NCI-H1105 treated with DMSO at 0.1 percent for 48 hours (cell line): Measurements from ENCODE around the gene BBOX1.
"Not testable (repeated sequence)": the region's sequence is repeated elsewhere in the genome, so short reads cannot be mapped to it uniquely, and the experiment has no call there.

Source experiments
- DNase-seq: peaks from one replicate; lab custom pipeline; 2025; lab: John Stamatoyannopoulos, UW

BBOX1 gene, protein sequence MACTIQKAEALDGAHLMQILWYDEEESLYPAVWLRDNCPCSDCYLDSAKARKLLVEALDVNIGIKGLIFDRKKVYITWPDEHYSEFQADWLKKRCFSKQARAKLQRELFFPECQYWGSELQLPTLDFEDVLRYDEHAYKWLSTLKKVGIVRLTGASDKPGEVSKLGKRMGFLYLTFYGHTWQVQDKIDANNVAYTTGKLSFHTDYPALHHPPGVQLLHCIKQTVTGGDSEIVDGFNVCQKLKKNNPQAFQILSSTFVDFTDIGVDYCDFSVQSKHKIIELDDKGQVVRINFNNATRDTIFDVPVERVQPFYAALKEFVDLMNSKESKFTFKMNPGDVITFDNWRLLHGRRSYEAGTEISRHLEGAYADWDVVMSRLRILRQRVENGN

DNA sequence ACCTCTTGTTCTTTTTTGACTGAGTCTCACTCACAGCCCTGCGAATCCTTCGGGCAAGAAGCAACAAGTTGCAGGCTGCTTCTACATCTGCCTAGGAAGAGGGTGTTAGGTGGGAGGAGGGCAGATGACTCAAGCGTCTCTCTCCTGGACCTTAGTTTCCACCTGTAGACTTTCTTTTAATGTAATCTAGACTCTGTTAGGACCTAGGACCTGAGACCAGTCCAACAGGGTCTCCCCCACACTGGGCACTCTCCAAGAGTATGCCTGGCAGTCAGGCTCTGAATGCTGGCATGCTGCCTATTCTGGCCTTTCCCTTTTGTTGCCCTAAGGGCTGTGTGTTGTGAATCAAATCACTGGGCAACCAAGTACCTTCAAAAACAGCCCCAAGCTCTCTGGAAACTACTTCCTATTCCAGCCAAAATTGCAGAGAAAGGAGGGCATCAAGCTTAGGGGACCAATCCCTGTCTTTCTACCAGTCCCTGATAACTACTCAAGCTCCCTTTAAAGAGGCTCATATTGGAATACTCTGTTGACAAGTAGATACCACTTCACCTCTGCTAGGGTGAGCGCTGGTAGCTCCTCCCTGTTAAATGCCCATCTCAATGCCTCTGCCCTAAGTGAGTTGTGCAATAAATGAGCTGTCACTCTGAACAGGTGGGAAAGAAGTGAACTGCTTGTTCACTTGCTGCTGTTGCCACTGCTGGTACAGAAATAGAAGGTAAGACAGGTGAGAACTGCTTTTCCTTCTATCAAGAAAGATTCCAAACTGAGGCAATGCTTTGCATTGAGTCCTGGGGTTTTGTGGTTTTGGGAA lies at the start of gene BBOX1:
Gene BBOX1, plus strand, starts transcription at position 514 of the 814 bp plus-strand sequence. CDS start 14,616 bp downstream, outside the sequence.
- peak; percentile 62 for DNase-seq

DNA sequence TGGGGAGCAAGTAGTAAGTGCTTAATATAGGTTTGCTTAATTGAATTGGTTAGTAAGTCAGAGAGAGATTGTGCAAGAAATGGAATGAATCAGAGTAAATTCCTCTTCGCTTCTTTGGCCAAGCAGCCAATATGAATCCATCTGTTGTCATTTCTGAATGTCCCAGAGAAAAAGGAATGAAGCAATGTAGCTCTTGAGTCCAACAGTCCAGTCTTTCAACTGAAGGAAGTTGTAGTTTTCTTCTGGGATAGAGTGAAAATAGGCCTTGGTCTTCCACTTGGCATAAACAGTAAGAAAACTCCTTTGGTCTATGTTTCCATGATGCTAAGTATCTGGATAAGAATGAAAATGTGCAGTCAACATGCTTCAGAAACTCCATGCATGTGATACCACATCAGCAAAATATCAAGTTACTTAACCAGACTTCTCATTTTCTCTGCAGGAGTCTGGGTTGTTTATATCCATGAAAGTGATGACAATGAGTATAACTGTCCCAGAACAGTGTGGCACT lies 48.5 kb upstream of the BBOX1 start:
- DNase-seq = no peak

DNA sequence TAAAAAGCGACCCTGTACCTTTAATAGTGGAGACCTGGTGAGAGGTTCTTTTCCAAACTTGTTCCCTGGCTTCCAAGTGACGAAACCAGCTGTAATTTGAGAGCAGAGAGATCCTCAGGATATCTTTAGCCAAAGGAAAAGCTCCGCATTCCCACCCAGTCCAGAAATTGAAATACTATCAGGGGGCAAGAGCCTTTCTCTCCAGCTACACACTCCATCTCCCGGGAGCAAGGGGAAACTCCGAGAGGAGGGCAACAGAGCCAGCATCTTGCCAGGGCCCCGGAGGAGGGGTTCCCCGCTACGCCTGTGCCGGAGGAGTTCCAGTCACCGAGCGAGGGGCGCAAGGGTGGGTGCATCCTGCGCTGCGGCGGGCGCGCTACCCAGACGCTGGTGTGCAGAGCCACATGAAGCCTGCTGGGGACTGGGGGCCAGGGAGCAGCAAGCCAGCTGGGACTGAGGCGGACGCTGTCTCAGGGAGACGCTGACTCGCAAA lies 46.6 kb upstream of the BBOX1 start, which contains the start of gene FIBIN:
Gene FIBIN, plus strand, starts transcription at position 148 of the 493 bp plus-strand sequence. CDS start 415 bp downstream, outside the sequence.
- no peak for DNase-seq

DNA sequence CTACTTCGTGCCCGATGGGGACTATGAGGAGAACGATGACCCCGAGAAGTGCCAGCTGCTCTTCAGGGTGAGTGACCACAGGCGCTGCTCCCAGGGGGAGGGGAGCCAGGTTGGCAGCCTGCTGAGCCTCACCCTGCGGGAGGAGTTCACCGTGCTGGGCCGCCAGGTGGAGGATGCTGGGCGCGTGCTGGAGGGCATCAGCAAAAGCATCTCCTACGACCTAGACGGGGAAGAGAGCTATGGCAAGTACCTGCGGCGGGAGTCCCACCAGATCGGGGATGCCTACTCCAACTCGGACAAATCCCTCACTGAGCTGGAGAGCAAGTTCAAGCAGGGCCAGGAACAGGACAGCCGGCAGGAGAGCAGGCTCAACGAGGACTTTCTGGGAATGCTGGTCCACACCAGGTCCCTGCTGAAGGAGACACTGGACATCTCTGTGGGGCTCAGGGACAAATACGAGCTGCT lies 46.0 kb upstream of the BBOX1 start:
- DNase-seq = no peak

DNA sequence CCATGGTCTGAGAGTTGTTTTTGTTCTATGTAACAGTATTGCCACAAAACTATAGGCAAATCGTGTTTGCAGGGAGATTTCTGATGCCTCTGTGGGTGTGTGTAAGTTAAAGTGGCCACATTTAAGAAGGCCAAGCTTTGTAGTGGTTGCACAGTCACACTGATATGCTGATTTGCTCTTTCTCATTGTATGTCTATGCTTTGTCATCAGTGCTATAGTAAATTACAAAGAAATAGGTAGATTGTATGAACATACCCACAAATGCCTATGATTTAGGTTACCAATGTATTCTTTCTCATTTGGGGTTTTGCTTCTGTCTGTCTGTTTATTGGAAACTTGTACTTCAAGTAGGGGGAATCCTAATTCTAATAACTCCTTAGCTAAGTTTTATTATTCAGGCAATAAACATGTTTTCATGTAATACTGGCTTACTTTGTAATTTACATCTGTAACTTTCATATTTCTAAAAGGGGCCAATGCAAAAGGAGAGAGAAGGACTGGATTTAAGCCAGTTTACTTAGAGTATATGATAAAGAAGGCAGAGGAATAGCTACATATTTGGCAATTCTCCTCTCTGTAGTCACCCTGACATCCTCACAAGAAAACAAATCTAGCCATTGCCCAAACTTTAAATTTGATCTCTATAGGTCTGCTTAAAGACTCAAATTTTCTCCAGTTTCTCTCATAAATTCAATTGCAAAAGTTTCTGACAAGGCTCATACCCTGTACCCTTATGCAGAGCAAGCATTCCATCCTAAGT lies 44.7 kb upstream of the BBOX1 start:
- DNase-seq = no peak

DNA sequence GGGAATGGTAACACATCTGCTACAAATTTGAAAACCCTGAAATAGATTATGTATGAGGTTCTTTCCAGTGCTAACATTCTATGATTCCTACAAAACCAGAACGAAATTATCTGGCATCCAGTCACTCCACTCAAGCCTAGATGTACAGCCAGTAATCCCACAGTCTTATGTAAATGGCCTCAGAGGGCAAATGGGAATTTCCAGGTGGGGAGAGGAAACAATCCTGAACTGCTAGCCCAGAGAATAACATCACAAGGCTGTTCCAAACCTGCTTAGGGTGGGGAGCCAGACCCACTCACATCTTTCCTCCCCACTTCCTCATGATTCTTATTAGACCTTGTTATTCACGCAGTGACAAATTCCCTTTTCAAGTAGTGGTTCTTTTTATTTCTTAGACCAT lies 43.2 kb upstream of the BBOX1 start:
- no peak for DNase-seq

DNA sequence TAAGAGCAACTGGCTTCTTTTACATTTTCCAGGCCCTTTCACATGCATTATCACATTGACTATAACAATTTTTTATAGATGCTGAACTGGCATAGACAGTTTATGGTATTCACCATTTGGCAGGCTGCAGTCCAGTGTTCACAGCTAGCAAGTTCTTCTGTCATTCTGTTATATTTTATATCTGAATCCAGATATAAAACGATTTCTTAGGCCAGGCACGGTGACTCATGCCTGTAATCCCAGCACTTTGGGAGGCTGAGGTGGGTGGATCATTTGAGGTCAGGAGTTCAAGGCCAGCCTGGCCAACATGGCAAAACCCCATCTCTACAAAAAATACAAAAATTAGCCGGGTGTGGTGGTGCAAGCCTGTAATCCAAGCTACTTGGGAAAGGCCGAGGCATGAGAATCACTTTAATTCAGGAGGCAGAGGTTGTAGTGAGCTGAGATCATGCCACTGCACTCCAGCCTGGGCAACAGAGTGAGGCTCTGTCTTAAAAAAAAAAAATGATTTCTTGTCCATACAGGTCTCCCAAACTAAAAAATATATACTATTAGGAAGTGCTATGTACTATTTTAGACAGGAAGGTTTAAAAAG lies 39.4 kb upstream of the BBOX1 start:
- not testable (repeated sequence) for DNase-seq

DNA sequence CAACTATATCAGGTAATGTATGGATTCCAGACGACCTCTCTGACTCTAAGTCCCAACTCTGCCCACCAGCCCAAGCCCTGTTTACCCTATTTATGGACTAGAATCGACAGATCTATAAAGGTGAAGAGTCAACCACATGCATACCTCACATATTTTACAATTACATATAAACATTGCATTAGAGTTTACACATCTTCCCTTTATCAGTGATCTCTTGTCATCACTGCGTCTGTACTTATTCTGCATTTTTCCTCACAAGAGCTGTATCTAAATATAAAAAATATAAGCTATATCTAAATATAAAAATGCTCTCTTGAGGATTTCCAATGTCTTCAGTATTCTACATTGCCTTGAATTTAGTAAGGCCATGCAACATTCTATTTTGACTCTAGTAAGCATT lies 38.2 kb upstream of the BBOX1 start:
- DNase-seq = no peak

DNA sequence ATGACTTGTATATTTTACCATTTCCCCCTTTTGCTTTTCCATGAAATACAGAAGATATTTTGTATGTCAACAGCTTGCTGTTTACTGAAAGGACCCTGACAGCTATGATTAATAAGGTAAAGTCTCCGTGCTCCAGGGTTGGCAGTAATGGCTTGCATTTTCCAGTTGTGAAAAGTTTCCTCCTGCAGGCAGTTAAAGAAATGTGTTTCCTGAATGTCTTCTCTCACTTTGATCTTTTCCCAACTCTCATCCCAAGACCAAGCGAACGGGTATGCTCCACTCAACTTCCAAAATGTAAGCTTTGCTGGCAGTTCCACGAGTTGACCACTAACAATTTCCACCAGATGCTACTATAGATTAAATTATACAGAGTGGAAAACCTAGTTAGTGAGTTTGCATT lies 37.8 kb upstream of the BBOX1 start:
- DNase-seq = no peak

DNA sequence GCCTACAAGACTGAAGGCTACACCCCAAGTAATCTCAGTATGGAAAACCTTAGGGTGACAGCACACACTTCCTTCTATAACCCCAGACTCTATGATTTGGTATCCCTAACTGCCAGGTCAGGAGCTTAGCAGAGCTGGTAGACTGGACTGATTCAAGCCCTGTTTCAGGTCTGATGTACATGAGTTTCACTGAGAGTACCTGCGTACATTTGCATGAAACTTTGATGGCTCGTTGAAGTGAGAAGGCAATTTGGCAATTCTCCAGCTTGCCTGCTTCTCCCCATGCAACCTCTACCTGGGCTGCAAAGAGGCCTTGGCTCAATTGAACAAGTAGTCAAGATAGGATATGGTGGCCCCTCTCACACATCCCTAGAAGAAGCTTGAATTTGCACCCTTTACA lies 36.5 kb upstream of the BBOX1 start:
- DNase-seq = no peak

DNA sequence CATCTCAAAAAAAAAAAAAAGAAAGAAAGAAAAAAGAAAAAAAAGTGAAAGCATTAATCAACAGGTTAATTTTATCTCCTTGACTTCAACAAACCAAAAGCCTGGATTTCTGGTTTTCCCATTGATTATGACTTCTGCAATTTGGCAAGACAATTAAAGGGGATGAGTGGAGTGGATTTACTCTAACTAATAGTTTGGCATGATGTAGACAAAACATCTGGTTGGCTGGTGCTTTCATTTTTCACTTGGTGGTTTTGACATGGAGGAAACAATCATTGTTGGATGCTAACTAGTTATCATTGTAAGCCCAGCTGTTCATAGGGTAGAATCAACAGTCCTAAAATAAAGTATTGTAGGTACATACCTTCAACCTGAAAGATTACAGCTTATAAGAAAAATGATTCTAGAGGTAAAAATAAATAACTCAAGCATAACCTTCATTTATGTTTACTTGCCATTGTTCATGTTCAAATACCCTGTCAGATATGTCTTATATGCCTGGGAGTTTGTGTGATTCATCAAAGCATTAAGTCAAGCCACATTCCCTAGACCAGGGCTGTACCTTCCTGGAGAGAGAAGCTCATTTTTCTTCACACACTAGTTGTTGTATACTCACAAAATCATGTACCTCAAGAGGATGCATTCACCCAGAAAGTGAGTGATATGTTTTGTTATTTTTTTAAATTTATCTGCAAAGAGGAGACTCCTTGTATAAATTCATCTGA lies 31.6 kb upstream of the BBOX1 start:
- DNase-seq = no peak

DNA sequence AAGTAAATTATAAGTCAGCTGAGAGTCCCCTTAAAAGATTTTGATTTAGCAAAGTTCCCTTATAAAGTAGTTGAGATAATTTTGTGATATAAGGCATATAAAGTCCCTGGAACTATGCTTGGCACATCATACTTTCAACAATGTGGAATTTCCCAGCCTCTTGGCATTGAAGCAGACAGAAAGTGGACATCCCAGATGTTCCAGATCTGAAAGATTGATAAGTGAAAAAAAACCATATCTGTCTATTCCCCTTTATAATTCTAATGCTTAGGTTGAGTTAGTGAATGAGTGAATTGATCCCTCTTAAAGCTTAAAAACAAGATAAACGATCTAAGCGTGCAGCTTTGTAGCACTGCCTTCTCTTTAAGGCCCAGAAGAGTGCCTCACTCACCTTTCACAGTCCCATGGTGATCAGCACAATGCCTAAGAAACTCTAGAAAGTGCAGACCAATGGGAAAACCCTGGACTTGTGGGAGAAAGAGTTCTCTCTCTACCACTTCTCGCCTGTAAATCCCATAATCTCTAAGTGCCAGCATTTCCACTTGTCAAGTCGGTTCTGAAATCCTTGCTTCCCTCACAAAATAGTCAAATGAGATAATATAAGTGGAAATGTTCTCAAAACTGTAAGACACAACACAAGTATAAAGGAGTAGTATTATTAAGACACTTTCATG lies 28.9 kb upstream of the BBOX1 start:
- DNase-seq = no peak

DNA sequence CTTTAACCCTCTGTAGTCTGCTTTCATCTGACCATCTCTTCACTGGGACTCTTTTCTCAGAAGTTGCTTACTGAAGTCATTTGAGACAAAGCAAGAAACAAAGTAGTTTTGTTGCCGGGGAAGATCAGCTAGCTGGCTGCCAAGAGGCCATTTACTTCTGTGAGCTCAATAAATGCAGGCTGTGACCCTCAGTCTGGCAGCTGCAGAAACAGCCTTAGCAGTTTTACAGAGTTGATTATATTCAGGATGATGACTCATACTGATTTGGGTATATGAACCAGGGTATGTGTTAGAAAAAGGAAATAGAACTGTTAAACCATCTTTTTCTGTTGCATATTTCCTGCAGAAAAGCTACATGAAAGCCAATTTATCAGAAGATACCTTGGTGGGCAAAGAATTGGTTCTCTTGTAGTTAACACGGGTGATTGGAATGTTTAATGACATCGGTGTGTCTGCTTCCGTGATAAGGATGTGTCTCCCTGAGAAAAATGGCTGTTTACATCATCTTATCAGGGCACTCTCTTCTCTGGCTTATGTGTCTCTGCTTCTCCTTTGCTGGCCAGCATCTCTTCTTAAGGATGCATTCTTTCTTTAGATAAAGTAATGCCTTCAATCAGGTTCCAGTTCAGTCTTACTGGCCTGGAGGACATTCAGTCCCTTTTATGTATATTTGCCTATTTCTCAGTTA lies 28.2 kb upstream of the BBOX1 start:
- DNase-seq = peak; percentile 12

DNA sequence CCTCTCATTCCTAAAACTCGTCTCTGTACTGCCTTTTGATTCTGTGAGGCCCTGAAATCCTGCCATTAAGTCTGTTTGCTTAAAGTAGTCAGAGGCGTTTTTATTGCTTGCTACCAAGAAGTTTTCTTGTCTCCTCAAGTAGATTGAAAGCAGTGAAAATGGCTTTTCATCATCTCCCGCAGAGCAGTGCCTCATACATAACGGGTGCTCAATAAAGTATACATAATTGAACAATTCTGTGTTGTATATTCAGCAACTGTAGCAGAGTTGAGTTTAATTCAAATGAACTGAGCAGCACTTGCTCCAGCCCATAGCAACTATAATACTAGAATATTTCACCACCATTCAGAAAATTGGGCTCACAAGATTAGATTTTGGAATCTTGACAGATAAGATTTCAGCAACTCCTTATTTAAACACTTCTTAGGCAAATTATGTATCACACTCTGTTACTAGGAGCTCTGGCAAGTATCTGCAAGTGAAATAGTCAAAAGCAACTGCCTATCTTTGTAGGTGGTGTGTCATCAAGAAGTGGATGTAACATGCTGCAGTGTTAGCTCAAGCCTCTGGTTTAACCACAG lies 26.7 kb upstream of the BBOX1 start:
- no peak for DNase-seq

DNA sequence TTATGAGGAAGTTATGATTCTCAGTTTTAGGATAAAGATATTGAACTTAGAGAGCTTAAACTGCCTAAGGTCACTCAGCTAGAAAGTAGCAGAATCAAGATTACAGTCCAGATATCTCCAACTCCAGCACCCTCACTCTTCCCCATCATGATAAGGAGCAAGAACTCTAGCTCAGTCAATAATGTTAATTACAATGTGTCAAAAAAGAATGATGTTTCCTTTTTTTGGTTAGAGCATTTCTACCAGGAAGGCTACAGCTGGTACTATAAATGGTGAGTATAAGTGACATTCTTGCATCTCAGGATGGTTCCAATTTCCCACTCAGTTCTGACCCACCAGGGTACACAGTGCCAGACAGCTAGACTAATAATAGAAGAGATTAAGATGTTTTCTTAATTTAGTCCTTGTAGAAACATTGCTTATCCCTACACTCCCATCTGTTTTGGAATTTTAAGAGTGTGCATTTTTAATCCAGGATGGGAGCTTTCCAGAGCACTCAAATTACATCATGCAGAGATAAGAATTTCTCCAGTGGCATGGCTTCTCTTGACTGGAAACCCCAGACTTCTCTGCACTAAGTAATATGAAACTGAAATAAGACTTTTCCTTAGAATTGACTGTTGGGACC lies 21.6 kb upstream of the BBOX1 start:
- DNase-seq = no peak

DNA sequence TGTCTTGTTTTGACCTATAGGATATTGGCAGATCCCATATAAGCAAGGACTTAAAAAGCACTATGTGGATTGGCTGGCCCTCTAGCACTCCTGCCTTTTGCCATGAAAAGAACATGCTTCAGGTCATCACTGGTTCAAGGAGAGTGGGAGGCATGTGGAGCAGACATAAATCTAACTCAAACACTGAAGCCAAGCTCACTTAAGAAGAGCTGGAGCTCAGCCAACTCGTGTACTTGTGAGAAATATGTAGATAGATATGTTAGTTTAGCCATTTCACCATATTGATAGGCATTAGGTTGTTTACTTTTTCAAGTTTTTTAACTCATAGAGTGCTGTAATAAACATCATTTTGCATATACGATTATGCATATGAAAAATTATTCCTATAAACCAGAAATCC lies 19.9 kb upstream of the BBOX1 start:
- DNase-seq = peak; percentile 19

DNA sequence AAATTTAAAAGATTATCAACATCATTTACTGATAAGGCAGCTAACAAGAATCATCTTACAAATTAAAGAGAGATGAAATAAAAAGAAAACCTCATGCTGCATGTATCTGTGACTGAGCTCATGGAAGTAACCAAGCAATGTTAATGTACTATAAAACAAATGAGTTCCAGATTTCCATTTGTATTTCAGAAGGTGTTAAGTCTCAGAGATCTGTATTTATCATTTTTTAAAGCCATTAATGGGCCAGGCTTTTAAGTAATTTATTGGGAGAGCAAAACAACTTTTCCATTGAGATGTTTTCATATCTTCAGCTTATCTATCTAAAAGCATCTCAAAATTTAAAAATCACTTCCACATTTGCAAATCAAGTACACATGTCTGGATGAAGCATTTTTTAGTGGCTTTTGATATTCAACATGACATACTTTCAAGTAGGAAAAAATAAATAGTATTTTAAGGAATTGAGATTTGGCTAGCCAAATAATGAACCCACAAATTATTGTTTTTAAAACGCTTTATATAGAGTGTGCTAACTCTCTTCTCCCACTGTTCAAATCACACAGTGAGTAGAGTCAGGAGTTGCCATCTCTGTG lies 17.9 kb upstream of the BBOX1 start:
- no peak for DNase-seq

DNA sequence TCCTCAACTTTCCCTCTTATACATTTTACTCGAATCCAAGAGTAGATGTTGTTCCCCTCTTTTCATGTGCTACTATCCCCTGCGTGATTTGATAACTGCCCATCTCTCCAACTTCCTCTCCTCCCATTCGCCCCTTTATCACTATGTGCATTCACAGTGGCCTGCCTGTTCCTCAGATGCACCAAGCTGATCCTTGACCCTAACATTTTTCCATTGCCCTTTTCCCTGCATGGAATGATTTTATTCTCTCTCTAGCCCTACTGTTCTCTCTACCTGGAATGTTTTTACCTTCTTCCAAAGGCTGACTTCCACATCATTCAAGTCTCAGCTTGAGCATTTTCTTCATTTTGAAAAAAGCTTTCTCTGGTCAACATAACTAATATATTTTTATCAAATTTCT lies 15.8 kb upstream of the BBOX1 start:
- DNase-seq = no peak
